K562 (cell line): Measurements from ENCODE around the gene WDR81. TPM values are rescaled to one million over a fixed set of nuclear protein-coding genes. Genes with fewer than 3 reads are reported as not detected.

Experiments used
- BACH1 ChIP-seq: fragments of 200-800 bp; sonication (Bioruptor generic); IDR thresholded peaks from 2 replicates; pipeline ENCODE4 v1.6.1; 2016; ENCODE audit warnings: missing genetic modification characterization, missing compliant biosample characterization
- ESRRA ChIP-seq: fragments of 450-650 bp; IDR thresholded peaks from 2 replicates; pipeline ENCODE4 v1.6.1; 2014; ENCODE audit warnings: low read depth, mild to moderate bottlenecking, moderate library complexity, borderline replicate concordance
- GTF2E2 ChIP-seq: fragments of 200-800 bp; sonication (Bioruptor generic); IDR thresholded peaks from 2 replicates; pipeline ENCODE4 v1.6.1; 2016; ENCODE audit warnings: missing genetic modification characterization, missing compliant biosample characterization
- HMBOX1 ChIP-seq: sonication (generic); IDR thresholded peaks from 2 replicates; pipeline ENCODE4 v1.6.1; 2016
- MLX ChIP-seq, 2 experiments: fragments of 450-650 bp in 1 of 2; sonication (generic) in 1 of 2; formaldehyde crosslinking; conservative IDR thresholded peaks; 2 replicates each; pipeline versions ENCODE4 v1.4.0 to v1.8.1; 2020 to 2022; ENCODE audit warnings: mild to moderate bottlenecking in 1 of 2, missing genetic modification reagents in 1 of 2
- NEUROD1 ChIP-seq: fragments of 150-350 bp; IDR thresholded peaks from 2 replicates; pipeline ENCODE4 v1.6.1; 2014; ENCODE audit warnings: borderline replicate concordance, low read length, low read depth; ENCODE audit not compliant: partially characterized antibody
- PRPF4 ChIP-seq: fragments of 200-400 bp; formaldehyde crosslinking; IDR thresholded peaks from one replicate; pipeline ENCODE4 v1.6.1; 2017; ENCODE audit warnings: low read length, low read depth, mild to moderate bottlenecking; ENCODE audit not compliant: insufficient read depth, poor library complexity, severe bottlenecking
- SNIP1 ChIP-seq: fragments of 450-650 bp; IDR thresholded peaks from 2 replicates; pipeline ENCODE4 v1.7.1; 2017; ENCODE audit warnings: low read depth, mild to moderate bottlenecking
- SOX6 ChIP-seq: fragments of 450-650 bp; IDR thresholded peaks from 2 replicates; pipeline ENCODE4 v1.6.1; 2014; ENCODE audit warnings: mild to moderate bottlenecking
- YY1 ChIP-seq, 3 experiments: IDR thresholded peaks; 2 replicates each; pipeline ENCODE4 v1.6.1; 2011; ENCODE audit warnings: low read length in 2 of 3, mild to moderate bottlenecking in 2 of 3, moderate library complexity in 2 of 3, borderline replicate concordance in 1 of 3, control low read depth in 1 of 3, low read depth in 1 of 3; ENCODE audit not compliant: insufficient read depth in 3 of 3, insufficient replicate concordance in 2 of 3, control insufficient read depth in 1 of 3, insufficient read length in 1 of 3; ENCODE audit errors: extremely low read depth in 1 of 3
- ZBTB11 ChIP-seq, 3 experiments: fragments of 200-800 bp in 1 of 3; fragments of 250-450 bp in 1 of 3; fragments of 450-650 bp in 1 of 3; sonication (Bioruptor Pico) in 1 of 3; sonication (Bioruptor generic) in 1 of 3; formaldehyde crosslinking in 1 of 3; IDR thresholded peaks; 2 replicates each; pipeline versions ENCODE4 v1.6.1 to v1.8.0; 2016 to 2022; ENCODE audit warnings: mild to moderate bottlenecking in 2 of 3, missing genetic modification characterization in 2 of 3, missing compliant biosample characterization in 1 of 3, moderate library complexity in 1 of 3
- ZNF133 ChIP-seq: fragments of 250-450 bp; sonication (Bioruptor Pico); IDR thresholded peaks from 2 replicates; pipeline ENCODE4 v1.4.0; 2020; ENCODE audit warnings: mild to moderate bottlenecking
- ZNF217 ChIP-seq: sonication (generic); formaldehyde crosslinking; IDR thresholded peaks from 2 replicates; pipeline ENCODE4 v1.8.0; 2022; ENCODE audit warnings: mild to moderate bottlenecking, missing genetic modification reagents
- ZNF280B ChIP-seq: fragments of 250-450 bp; sonication (Bioruptor Pico); IDR thresholded peaks from 2 replicates; pipeline ENCODE4 v1.5.1; 2021; ENCODE audit warnings: mild to moderate bottlenecking
- ZNF398 ChIP-seq: fragments of 250-450 bp; sonication (Bioruptor Pico); IDR thresholded peaks from 2 replicates; pipeline ENCODE4 v1.8.0; 2021; ENCODE audit warnings: moderate library complexity, mild to moderate bottlenecking, inconsistent platforms
- ZNF76 ChIP-seq: fragments of 250-450 bp; sonication (Bioruptor Pico); IDR thresholded peaks from 2 replicates; pipeline ENCODE4 v1.4.0; 2020; ENCODE audit warnings: mild to moderate bottlenecking, moderate library complexity, borderline replicate concordance
- polyA plus RNA-seq, 8 experiments: library from polyadenylated mRNA; depleted of rRNA in 4 of 8; stranded (reverse) in 5 of 8; unstranded in 3 of 8; fragments of >200 nt; fragmentation: Nextera tagmentation in 2 of 8; fragmentation: Illumina TruSeq in 1 of 8; extraction: Ambion mirVana in 2 of 8; extraction: Trizol in 1 of 8; gene quantifications; 2 replicates each; pipeline versions ENCODE4 v1.2.1 to v1.2.3, GENCODE V29; 2011 to 2014; ENCODE audit warnings: inconsistent platforms in 1 of 8, missing spikeins in 1 of 8
- total RNA-seq, 7 experiments: library from RNA; depleted of rRNA in 6 of 7; stranded (reverse); fragments of >200 nt in 6 of 7; fragmentation: Illumina TruSeq in 2 of 7; extraction: Trizol in 2 of 7; gene quantifications; 2 replicates each; pipeline versions ENCODE4 v1.2.1 to v1.2.3, GENCODE V29; 2011 to 2021; ENCODE audit warnings: low replicate concordance in 1 of 7

The WDR81 gene
- total and polyA plus RNA-seq, 9 of the 15 experiments (the other 6 are each of a cell fraction or from before 2014, with no cell fraction given) = 0.01 to 17.1 (median 3.3) TPM

GRCh38 chr17:1714980-1715802 lies 9.3 kb upstream of the WDR81 start (continued):
- TF ChIP-seq ZNF280B (CRISPR knock-in tag) = no peak
- peak; percentile 41; the same call in 1 of the 2 replicates for TF ChIP-seq ESRRA
- no peak for TF ChIP-seq GTF2E2 (tag)
- TF ChIP-seq SNIP1 = no peak
- TF ChIP-seq ZNF76 = no peak
- no peak for TF ChIP-seq MLX (CRISPR knock-in tag; conservative IDR thresholded peaks at IDR 0.05)
- TF ChIP-seq ZNF398 (CRISPR knock-in tag) = no peak
- no peak for TF ChIP-seq PRPF4
- TF ChIP-seq ZNF133 (CRISPR knock-in tag) = no peak
- no peak for TF ChIP-seq ZBTB11 (CRISPR knock-in tag; IDR thresholded peaks at IDR 0.05)
- TF ChIP-seq NEUROD1 = no peak
- TF ChIP-seq BACH1 (tag) = no peak
- no peak for TF ChIP-seq ZNF217 (CRISPR knock-in tag)
- peak in 1 of 3 experiments; percentile 40 for TF ChIP-seq YY1 (IDR thresholded peaks at IDR 0.05; ENCODE audit: borderline replicate concordance in 1 of 3, control insufficient read depth in 1 of 3, extremely low read depth in 1 of 3, insufficient read depth in 3 of 3, insufficient read length in 1 of 3, insufficient replicate concordance in 2 of 3, low read depth in 1 of 3, low read length in 2 of 3)
- peak; percentile 85 for TF ChIP-seq HMBOX1
- no peak for TF ChIP-seq SOX6
